Measurements from ENCODE around the gene DNAH11. TPM values are rescaled to one million over a fixed set of nuclear protein-coding genes. Genes with fewer than 3 reads are reported as not detected.

Gene DNAH11
- total and polyA plus RNA-seq, 2 of the 8 experiments (the other 6 are each of a cell fraction or from before 2014, with no cell fraction given): 1.8 to 4.9 TPM

GRCh38 chr7:21867226-21867625 lies 324.4 kb downstream of the DNAH11 start:
- H3K14ac ChIP-seq (ENCODE audit: insufficient read length): no peak overlapping the region
- H3K79me2 ChIP-seq (ENCODE audit: control insufficient read depth in 1 of 2, insufficient read depth in 2 of 2, low read length in 2 of 2): no peaks in the 10 kb centered on the region
- peak overlapping the region; percentile 67; the same call in 1 of the 2 replicates for H2BK5ac ChIP-seq (ENCODE audit: low read depth, low read length)
- H2BK120ac ChIP-seq (replicated peaks; ENCODE audit: low read depth, low read length): peak overlapping the region; percentile 36
- H2BK12ac ChIP-seq (ENCODE audit: low read depth, low read length): no peak overlapping the region
- H4K20me1 ChIP-seq (replicated peaks in 1 of 2; ENCODE audit: control insufficient read depth in 1 of 2, insufficient read depth in 2 of 2, low read length in 2 of 2): no peaks in the 10 kb centered on the region
- no peak overlapping the region for H2BK15ac ChIP-seq (ENCODE audit: low read length)
- POLR2A ChIA-PET (ENCODE audit: partially characterized antibody): no interaction called here
- no peaks in the 10 kb centered on the region for H3K9me3 ChIP-seq (ENCODE audit: insufficient read depth in 2 of 2, low read depth in 1 of 2, low read length in 1 of 2)
- no peak overlapping the region for H3K4ac ChIP-seq (replicated peaks; ENCODE audit: insufficient read length, low read depth, low read length)
- H3K23ac ChIP-seq (ENCODE audit: insufficient read length): no peak overlapping the region
- peak overlapping the region; percentile 30; the same call in 1 of the 2 replicates for H3K27ac ChIP-seq (ENCODE audit: low read depth, low read length)
- H2AFZ ChIP-seq (ENCODE audit: low read length): no peak overlapping the region
- H3K56ac ChIP-seq (replicated peaks; ENCODE audit: insufficient read length, low read depth, low read length): no peak overlapping the region
- peak overlapping the region; percentile 36 for H4K5ac ChIP-seq (ENCODE audit: insufficient read length, low read depth, low read length)
- no peaks in the 10 kb centered on the region for H3K79me1 ChIP-seq (ENCODE audit: low read depth, low read length)
- no peak overlapping the region for H4K8ac ChIP-seq (ENCODE audit: extremely low read depth, insufficient read depth, low read length)
- H3K36me3 ChIP-seq (ENCODE audit: control insufficient read depth in 2 of 4, insufficient read depth in 4 of 4, low read length in 3 of 4): no peaks in the 10 kb centered on the region
- H3K23me2 ChIP-seq (ENCODE audit: low read depth, low read length): no peaks in the 10 kb centered on the region
- peak overlapping the region in 1 of 4 experiments; percentile 29; a peak in 2 of 8 replicates for H3K4me3 ChIP-seq (ENCODE audit: extremely low read depth in 1 of 4, insufficient read depth in 2 of 4, low read depth in 3 of 4, low read length in 4 of 4)
- no peak for DNase-seq (ENCODE audit: low read depth in 1 of 2, low spot score in 2 of 2)
- peaks cover 5 to 35% (median 21%) of the 10 kb centered on the region in 4 experiments for H3K4me1 ChIP-seq (replicated peaks in 1 of 4; ENCODE audit: control insufficient read depth in 3 of 4, insufficient read depth in 4 of 4, low read length in 3 of 4)
- peak overlapping the region; percentile 30 to 35; a peak in 3 of 4 replicates for H3K4me2 ChIP-seq (ENCODE audit: insufficient read depth in 1 of 2, low read depth in 2 of 2, low read length in 2 of 2)
- no peak for FAIRE-seq
- no peak overlapping the region for H2AK5ac ChIP-seq (ENCODE audit: low read depth, low read length)
- no peak overlapping the region for H2BK20ac ChIP-seq (ENCODE audit: low read length)
- CTCF ChIA-PET (ENCODE audit: partially characterized antibody): no interaction called here
- H3K27me3 ChIP-seq (replicated peaks in 1 of 4; ENCODE audit: control insufficient read depth in 3 of 4, extremely low read depth in 1 of 4, insufficient read depth in 3 of 4, low read length in 3 of 4): no peaks in the 10 kb centered on the region
- H3K18ac ChIP-seq (ENCODE audit: extremely low read depth, low read length): peak overlapping the region; percentile 36; the same call in 1 of the 2 replicates
- peak overlapping the region; percentile 15 for H4K91ac ChIP-seq (replicated peaks; ENCODE audit: insufficient read length, low read length)
- no peak overlapping the region for H3K9ac ChIP-seq (replicated peaks in 1 of 4; ENCODE audit: extremely low read depth in 1 of 4, low read depth in 3 of 4, low read length in 3 of 4)
- no peak for TF ChIP-seq CHD7 (IDR thresholded peaks at IDR 0.05; ENCODE audit: insufficient replicate concordance, low read length)
